PC-9 (cell line): ENCODE measurements around the gene C5orf15.

Source experiments
- EZH2 ChIP-seq: fragments of 200-600 bp; sonication (generic); IDR thresholded peaks from 2 replicates; pipeline ENCODE4 v1.8.0; 2017; ENCODE audit warnings: antibody characterized with exemption, low read depth
- TF ChIP-seq, protein P1 (sequence below): fragments of 200-600 bp; sonication (generic); conservative IDR thresholded peaks from 2 replicates; pipeline ENCODE4 v1.6.1; 2017; ENCODE audit warnings: mixed run types, antibody characterized with exemption, mild to moderate bottlenecking, moderate library complexity

- TF ChIP-seq, protein P1, sequence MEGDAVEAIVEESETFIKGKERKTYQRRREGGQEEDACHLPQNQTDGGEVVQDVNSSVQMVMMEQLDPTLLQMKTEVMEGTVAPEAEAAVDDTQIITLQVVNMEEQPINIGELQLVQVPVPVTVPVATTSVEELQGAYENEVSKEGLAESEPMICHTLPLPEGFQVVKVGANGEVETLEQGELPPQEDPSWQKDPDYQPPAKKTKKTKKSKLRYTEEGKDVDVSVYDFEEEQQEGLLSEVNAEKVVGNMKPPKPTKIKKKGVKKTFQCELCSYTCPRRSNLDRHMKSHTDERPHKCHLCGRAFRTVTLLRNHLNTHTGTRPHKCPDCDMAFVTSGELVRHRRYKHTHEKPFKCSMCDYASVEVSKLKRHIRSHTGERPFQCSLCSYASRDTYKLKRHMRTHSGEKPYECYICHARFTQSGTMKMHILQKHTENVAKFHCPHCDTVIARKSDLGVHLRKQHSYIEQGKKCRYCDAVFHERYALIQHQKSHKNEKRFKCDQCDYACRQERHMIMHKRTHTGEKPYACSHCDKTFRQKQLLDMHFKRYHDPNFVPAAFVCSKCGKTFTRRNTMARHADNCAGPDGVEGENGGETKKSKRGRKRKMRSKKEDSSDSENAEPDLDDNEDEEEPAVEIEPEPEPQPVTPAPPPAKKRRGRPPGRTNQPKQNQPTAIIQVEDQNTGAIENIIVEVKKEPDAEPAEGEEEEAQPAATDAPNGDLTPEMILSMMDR: no peak
- no peak for TF ChIP-seq EZH2
These were observed 19.7 kb downstream of the C5orf15 start for GRCh38 chr5:133948721-133949120.
